Stimulated activated naive B cell treated with anti-CD40 and anti-IgM and Interleukin-4, amounts not matched to agents 10 μg/mL and 1 μg/mL and 100 μg/mL, for 72 hours (primary cell): Measurements from ENCODE around the gene C2CD2.

Experiments used
- ATAC-seq, 2 donors: fragments of 150-1000 bp; cut with Tn5 transposase; replicated peaks; 2 replicates each; pipeline ENCODE4 v1.10.0; 2021; ENCODE audit warnings: moderate library complexity in 1 of 2
- DNase-seq: peaks from one replicate; pipeline ENCODE4 v3.0.0; 2021
- H3K27ac Mint-ChIP-seq: one replicate; pipeline ENCODE4 v1.8.0; 2022; ENCODE audit warnings: mild to moderate bottlenecking, mixed read lengths
- H3K27me3 Mint-ChIP-seq, 2 donors: one replicate each; pipeline ENCODE4 v1.8.0; 2022; ENCODE audit warnings: mixed read lengths in 2 of 2
- H3K36me3 Mint-ChIP-seq, 2 donors: one replicate each; pipeline ENCODE4 v1.8.0; 2022; ENCODE audit warnings: mixed read lengths in 2 of 2, mild to moderate bottlenecking in 1 of 2
- H3K4me1 Mint-ChIP-seq, 2 donors: one replicate each; pipeline ENCODE4 v1.8.0; 2022; ENCODE audit warnings: mixed read lengths in 2 of 2, mild to moderate bottlenecking in 1 of 2
- H3K4me3 Mint-ChIP-seq, 2 donors: one replicate each; pipeline ENCODE4 v1.8.0; 2022; ENCODE audit warnings: mild to moderate bottlenecking in 2 of 2, mixed read lengths in 2 of 2, moderate library complexity in 1 of 2
- H3K9me3 Mint-ChIP-seq, 2 donors: one replicate each; pipeline ENCODE4 v1.8.0; 2022; ENCODE audit warnings: mixed read lengths in 2 of 2, mild to moderate bottlenecking in 1 of 2

Gene C2CD2

DNA sequence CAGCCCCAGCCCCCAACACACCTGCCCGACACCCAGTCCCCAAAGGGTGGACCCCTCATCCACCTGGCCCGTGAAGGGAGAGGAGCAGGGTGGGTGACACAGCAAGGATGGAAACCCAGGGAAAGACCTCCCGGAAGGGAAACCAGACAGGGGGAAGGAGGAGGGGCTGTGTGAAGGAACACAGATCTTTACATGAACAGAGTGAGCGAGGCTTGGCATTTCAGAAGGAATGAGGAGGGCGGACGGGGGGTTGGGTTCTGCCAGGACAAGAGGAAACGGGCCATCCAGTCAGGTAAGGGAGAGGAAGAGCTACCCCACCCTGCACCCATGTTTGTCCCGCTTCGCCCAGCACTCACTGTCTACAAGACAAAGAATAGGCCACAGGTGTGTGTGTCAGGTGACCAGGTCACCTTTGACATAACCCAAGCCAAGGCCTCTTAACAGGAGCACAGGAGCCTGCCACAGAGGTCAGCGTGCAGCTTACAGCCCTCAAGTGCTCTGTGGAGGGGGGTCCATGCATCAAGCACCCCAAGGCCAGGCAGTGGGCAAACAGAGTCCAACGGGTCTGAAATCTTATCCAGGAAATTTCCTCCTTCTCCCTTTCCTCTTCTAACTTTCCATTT is 56.7 kb downstream of the C2CD2 start:
- peaks cover 29 to 44% of the 10 kb centered on the region in 2 donors for H3K4me1 Mint-ChIP-seq
- H3K4me3 Mint-ChIP-seq, result no peak overlapping the region
- DNase-seq, result no peak
- peaks cover 27 to 38% of the 10 kb centered on the region in 2 donors for H3K36me3 Mint-ChIP-seq
- ATAC-seq, result no peak
- no peak overlapping the region for H3K27ac Mint-ChIP-seq
- no peaks in the 10 kb centered on the region for H3K9me3 Mint-ChIP-seq
- no peaks in the 10 kb centered on the region for H3K27me3 Mint-ChIP-seq

- peak overlapping the region; percentile 20 to 40 for H3K4me3 Mint-ChIP-seq
- ATAC-seq, result peak; percentile 71 to 88
- H3K27ac Mint-ChIP-seq, result peak overlapping the region; percentile 78
- no peaks in the 10 kb centered on the region for H3K9me3 Mint-ChIP-seq
- H3K36me3 Mint-ChIP-seq, result peaks cover 18 to 28% of the 10 kb centered on the region in 2 donors
- no peaks in the 10 kb centered on the region for H3K27me3 Mint-ChIP-seq
- DNase-seq, result peak; percentile 32
- peaks cover 23 to 41% of the 10 kb centered on the region in 2 donors for H3K4me1 Mint-ChIP-seq
These were observed 58.0 kb downstream of the C2CD2 start for GRCh38 chr21:41895643-41896493.

DNA sequence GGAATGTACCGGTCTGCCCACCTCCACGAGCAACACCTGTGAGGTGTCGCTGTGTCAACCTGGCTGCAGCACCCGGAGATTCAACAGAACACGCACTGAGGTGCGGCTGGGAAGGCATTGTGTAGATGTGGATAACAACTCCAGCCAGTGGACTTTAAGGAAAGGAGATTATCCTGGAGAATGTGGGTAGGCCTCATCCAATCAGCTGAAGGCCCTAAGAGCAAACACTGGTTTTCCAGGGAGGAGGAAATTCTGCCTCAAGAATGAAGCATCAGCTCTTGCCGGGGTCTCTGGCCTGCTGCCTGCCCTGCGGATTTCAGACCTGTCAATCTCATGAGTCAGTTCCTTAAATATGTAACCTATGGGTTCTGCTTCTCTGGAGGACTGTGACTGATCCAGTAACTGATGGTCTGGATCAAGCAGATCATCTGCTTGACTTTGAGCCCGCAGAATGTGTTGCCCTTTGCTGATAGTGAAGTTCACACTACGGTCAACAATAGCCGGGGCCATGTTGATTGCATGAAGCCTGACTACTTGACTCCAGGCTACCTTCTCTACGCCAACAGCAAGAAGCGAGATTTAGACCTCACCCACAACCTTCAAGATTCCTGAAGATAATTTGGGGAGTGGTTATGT is 58.8 kb downstream of the C2CD2 start:
- peaks cover 20 to 37% of the 10 kb centered on the region in 2 donors for H3K4me1 Mint-ChIP-seq
- peaks cover 15 to 26% of the 10 kb centered on the region in 2 donors for H3K36me3 Mint-ChIP-seq
- no peaks in the 10 kb centered on the region for H3K9me3 Mint-ChIP-seq
- no peak overlapping the region for H3K4me3 Mint-ChIP-seq
- peak overlapping the region; percentile 62 for H3K27ac Mint-ChIP-seq
- no peaks in the 10 kb centered on the region for H3K27me3 Mint-ChIP-seq
- ATAC-seq (peak; percentile 38 to 55), DNase-seq (no peak)

DNA sequence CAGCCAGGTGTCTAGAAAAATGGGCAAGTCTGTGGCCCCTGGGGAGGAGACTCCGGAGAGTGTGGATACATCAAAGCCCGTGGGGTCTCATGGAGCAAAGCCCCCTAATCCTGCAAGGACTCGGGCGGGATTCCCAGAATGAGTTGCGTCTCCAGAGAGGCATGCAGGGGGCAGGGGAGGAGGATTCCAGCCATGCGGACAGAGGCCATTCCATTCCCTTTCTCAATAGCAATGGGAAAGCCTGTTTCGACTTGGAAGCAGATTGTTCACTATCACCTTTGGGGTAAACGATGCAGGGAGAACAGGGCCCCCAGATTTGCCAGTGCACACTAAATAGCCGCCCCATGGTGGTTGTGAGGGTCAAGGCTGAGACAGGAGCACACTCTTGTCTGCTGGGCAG is 59.3 kb downstream of the C2CD2 start:
- no peak for DNase-seq
- Mint-ChIP-seq H3K9me3 (no peaks in the 10 kb centered on the region), H3K27me3 (no peaks in the 10 kb centered on the region), H3K4me1 (peaks cover 20 to 32% of the 10 kb centered on the region in 2 donors), H3K27ac (no peak overlapping the region), H3K36me3 (peaks cover 15 to 25% of the 10 kb centered on the region in 2 donors), H3K4me3 (no peak overlapping the region)
- no peak for ATAC-seq

DNA sequence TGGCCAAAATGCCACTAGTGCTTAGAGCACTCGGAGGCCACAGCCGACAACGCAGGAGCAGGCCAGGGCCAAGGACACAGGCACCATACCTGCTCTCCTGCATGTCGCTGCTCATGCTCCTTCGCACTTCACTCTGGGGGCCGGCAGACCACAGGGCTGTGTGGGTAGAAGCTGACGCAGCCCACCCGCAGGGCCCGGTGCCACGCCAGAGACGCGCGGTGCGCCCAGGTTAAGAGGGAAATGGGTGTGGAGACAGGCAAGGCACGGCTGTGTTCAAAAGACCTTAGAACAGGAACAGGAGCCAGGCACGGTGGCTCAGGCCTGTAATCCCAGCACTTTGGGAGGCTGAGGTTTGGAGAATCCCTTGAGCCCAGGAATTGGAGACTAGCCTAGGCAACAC is 61.1 kb downstream of the C2CD2 start:
- no peaks in the 10 kb centered on the region for H3K9me3 Mint-ChIP-seq
- DNase-seq, result no peak
- H3K36me3 Mint-ChIP-seq, result peaks cover 8 to 16% of the 10 kb centered on the region in 2 donors
- no peak for ATAC-seq
- H3K4me1 Mint-ChIP-seq, result peaks cover 14 to 25% of the 10 kb centered on the region in 2 donors
- no peak overlapping the region for H3K27ac Mint-ChIP-seq
- H3K27me3 Mint-ChIP-seq, result no peaks in the 10 kb centered on the region
- H3K4me3 Mint-ChIP-seq, result no peak overlapping the region

GRCh38 chr21:41891132-41891531 is 62.7 kb downstream of the C2CD2 start:
- H3K27me3 Mint-ChIP-seq, result no peaks in the 10 kb centered on the region
- peaks cover 13 to 24% of the 10 kb centered on the region in 2 donors for H3K4me1 Mint-ChIP-seq
- H3K36me3 Mint-ChIP-seq, result peaks cover 8 to 10% of the 10 kb centered on the region in 2 donors
- H3K4me3 Mint-ChIP-seq, result no peak overlapping the region
- no peaks in the 10 kb centered on the region for H3K9me3 Mint-ChIP-seq
- ATAC-seq (no peak), DNase-seq (no peak)
- H3K27ac Mint-ChIP-seq, result no peak overlapping the region

- peaks cover 3 to 6% of the 10 kb centered on the region in 2 donors for H3K36me3 Mint-ChIP-seq
- ATAC-seq (no peak), DNase-seq (no peak)
- no peaks in the 10 kb centered on the region for H3K27me3 Mint-ChIP-seq
- no peaks in the 10 kb centered on the region for H3K9me3 Mint-ChIP-seq
- H3K4me1 Mint-ChIP-seq, result peaks cover 14 to 24% of the 10 kb centered on the region in 2 donors
- no peak overlapping the region for H3K4me3 Mint-ChIP-seq
- H3K27ac Mint-ChIP-seq, result no peak overlapping the region
These were observed 63.5 kb downstream of the C2CD2 start for GRCh38 chr21:41890355-41890754.

- DNase-seq (no peak), ATAC-seq (no peak)
- no peak overlapping the region for H3K4me3 Mint-ChIP-seq
- no peak overlapping the region for H3K27ac Mint-ChIP-seq
- H3K9me3 Mint-ChIP-seq, result no peaks in the 10 kb centered on the region
- H3K4me1 Mint-ChIP-seq, result peaks cover 14 to 24% of the 10 kb centered on the region in 2 donors
- H3K27me3 Mint-ChIP-seq, result no peaks in the 10 kb centered on the region
- H3K36me3 Mint-ChIP-seq, result peaks cover 0 to 3% of the 10 kb centered on the region in 2 donors
These were observed 65.0 kb downstream of the C2CD2 start for GRCh38 chr21:41888749-41889376.

GRCh38 chr21:41887667-41888066 is 66.2 kb downstream of the C2CD2 start:
- no peak for DNase-seq
- H3K36me3 Mint-ChIP-seq, result peaks cover 0 to 3% of the 10 kb centered on the region in 2 donors
- H3K9me3 Mint-ChIP-seq, result no peaks in the 10 kb centered on the region
- no peak overlapping the region for H3K27ac Mint-ChIP-seq
- H3K4me1 Mint-ChIP-seq, result peaks cover 16 to 29% of the 10 kb centered on the region in 2 donors
- no peak for ATAC-seq
- no peaks in the 10 kb centered on the region for H3K27me3 Mint-ChIP-seq
- H3K4me3 Mint-ChIP-seq, result no peak overlapping the region

GRCh38 chr21:41886328-41886727 is 67.5 kb downstream of the C2CD2 start:
- Mint-ChIP-seq H3K9me3 (no peaks in the 10 kb centered on the region), H3K4me1 (peaks cover 17 to 29% of the 10 kb centered on the region in 2 donors), H3K27me3 (no peaks in the 10 kb centered on the region), H3K4me3 (no peak overlapping the region), H3K27ac (no peak overlapping the region), H3K36me3 (no peaks in the 10 kb centered on the region)
- no peak for DNase-seq
- no peak for ATAC-seq

- Mint-ChIP-seq H3K27ac (peak overlapping the region; percentile 14), H3K36me3 (no peaks in the 10 kb centered on the region), H3K9me3 (no peaks in the 10 kb centered on the region), H3K4me1 (peaks cover 17 to 29% of the 10 kb centered on the region in 2 donors), H3K4me3 (no peak overlapping the region), H3K27me3 (no peaks in the 10 kb centered on the region)
- ATAC-seq (peak; percentile 47 to 55), DNase-seq (no peak)
These were observed 68.3 kb downstream of the C2CD2 start for GRCh38 chr21:41885341-41886024.

- no peak for DNase-seq
- no peaks in the 10 kb centered on the region for H3K36me3 Mint-ChIP-seq
- H3K27me3 Mint-ChIP-seq, result no peaks in the 10 kb centered on the region
- ATAC-seq, result no peak
- H3K9me3 Mint-ChIP-seq, result no peaks in the 10 kb centered on the region
- H3K27ac Mint-ChIP-seq, result no peak overlapping the region
- H3K4me1 Mint-ChIP-seq, result peaks cover 17 to 29% of the 10 kb centered on the region in 2 donors
- H3K4me3 Mint-ChIP-seq, result no peak overlapping the region
These were observed 69.3 kb downstream of the C2CD2 start for GRCh38 chr21:41884501-41885030.

GRCh38 chr21:41883582-41883981 is 70.2 kb downstream of the C2CD2 start:
- no peaks in the 10 kb centered on the region for H3K9me3 Mint-ChIP-seq
- H3K4me1 Mint-ChIP-seq, result peaks cover 17 to 29% of the 10 kb centered on the region in 2 donors
- ATAC-seq (no peak), DNase-seq (no peak)
- H3K27ac Mint-ChIP-seq, result peak overlapping the region; percentile 74
- no peak overlapping the region for H3K4me3 Mint-ChIP-seq
- H3K36me3 Mint-ChIP-seq, result no peaks in the 10 kb centered on the region
- no peaks in the 10 kb centered on the region for H3K27me3 Mint-ChIP-seq
